Measurements from ENCODE around the gene ERICH6B. TPM values are rescaled to one million over a fixed set of nuclear protein-coding genes. Genes with fewer than 3 reads are reported as not detected.

The ERICH6B gene
- total RNA-seq, 3 donors from 2014 or later, result not detected

DNA sequence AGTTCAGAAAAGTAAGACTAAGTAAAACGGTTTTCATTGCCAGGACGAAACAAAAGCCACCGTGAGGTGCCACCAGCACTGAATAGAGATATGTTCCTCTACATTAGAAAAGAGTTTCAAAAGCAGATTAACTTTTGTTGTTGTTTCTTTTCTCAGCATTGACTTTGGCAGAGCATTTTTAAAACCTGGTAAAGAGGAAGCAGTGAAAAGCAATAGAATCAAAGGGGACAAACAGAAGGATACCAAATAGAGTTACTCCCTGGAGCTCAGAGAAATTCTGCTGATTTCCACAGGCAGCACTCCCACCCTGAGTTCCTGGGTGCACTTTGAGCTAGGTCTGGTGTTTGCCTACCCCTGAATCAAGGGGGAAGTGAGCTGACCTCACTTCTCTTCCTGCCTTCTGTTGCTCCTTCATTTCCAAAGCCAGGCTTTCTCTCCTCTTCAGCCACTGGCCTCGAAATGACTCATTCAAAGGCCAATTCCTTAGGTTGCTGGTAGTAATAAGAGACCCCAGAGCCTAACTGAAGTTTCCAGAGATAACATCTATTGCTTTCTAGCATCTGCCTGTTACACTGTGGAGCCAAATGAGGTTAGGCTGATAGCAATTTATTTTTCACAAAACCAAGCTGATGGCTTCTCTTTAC is 11.3 kb upstream of the ERICH6B start:
- Mint-ChIP-seq H3K4me1 (ENCODE audit: low read depth) (no peaks in the 10 kb centered on the region), H3K27me3 (ENCODE audit: low read depth) (peaks cover 26% of the 10 kb centered on the region), H3K4me3 (no peak overlapping the region), H3K9me3 (no peaks in the 10 kb centered on the region), H3K36me3 (ENCODE audit: insufficient read depth) (no peaks in the 10 kb centered on the region)
- no peak for ATAC-seq
- no peak for DNase-seq

GRCh38 chr13:45623516-45624090 is 8.1 kb upstream of the ERICH6B start:
- Mint-ChIP-seq H3K4me3 (no peak overlapping the region), H3K9me3 (peaks cover 4% of the 10 kb centered on the region), H3K4me1 (ENCODE audit: low read depth) (no peaks in the 10 kb centered on the region), H3K36me3 (ENCODE audit: insufficient read depth) (no peaks in the 10 kb centered on the region), H3K27me3 (ENCODE audit: low read depth) (peaks cover 50% of the 10 kb centered on the region)
- ATAC-seq (no peak), DNase-seq (no peak)

DNA sequence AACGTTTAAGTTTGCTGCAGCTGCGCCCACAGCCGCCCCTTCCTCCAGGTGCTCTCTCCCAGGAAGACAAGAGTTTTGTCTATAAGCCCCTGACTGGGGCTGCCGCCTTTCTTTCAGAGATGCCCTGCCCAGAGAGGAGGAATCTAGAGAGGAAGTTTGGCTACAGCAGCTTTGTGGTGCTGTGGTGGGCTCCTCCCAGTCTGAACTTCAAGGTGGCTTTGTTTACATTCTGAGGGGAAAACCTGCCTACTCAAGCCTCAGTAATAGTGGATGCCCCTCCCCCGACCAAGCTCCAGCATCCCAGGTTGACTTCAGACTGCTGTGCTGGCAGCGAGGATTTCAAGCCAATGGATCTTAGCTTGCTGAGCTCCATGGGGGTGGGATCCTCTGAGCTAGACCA is 6.4 kb upstream of the ERICH6B start:
- Mint-ChIP-seq H3K27me3 (ENCODE audit: low read depth) (peaks cover 66% of the 10 kb centered on the region), H3K4me1 (ENCODE audit: low read depth) (no peaks in the 10 kb centered on the region), H3K36me3 (ENCODE audit: insufficient read depth) (no peaks in the 10 kb centered on the region), H3K4me3 (no peak overlapping the region), H3K9me3 (peaks cover 4% of the 10 kb centered on the region)
- ATAC-seq (no peak), DNase-seq (no peak)

GRCh38 chr13:45607931-45608330 is 7.6 kb downstream of the ERICH6B start:
- Mint-ChIP-seq H3K27me3 (ENCODE audit: low read depth) (peaks cover 35% of the 10 kb centered on the region), H3K9me3 (no peaks in the 10 kb centered on the region), H3K4me1 (ENCODE audit: low read depth) (no peaks in the 10 kb centered on the region), H3K36me3 (ENCODE audit: insufficient read depth) (no peaks in the 10 kb centered on the region), H3K4me3 (no peak overlapping the region)
- DNase-seq, result no peak
- no peak for ATAC-seq

GRCh38 chr13:45604892-45605291 is 10.6 kb downstream of the ERICH6B start:
- ATAC-seq (no peak), DNase-seq (no peak)
- Mint-ChIP-seq H3K4me3 (no peak overlapping the region), H3K27me3 (ENCODE audit: low read depth) (peaks cover 21% of the 10 kb centered on the region), H3K4me1 (ENCODE audit: low read depth) (no peaks in the 10 kb centered on the region), H3K36me3 (ENCODE audit: insufficient read depth) (no peaks in the 10 kb centered on the region), H3K9me3 (no peaks in the 10 kb centered on the region)

GRCh38 chr13:45603338-45603737 is 12.2 kb downstream of the ERICH6B start:
- DNase-seq (no peak), ATAC-seq (no peak)
- H3K36me3 Mint-ChIP-seq (ENCODE audit: insufficient read depth), result no peaks in the 10 kb centered on the region
- no peaks in the 10 kb centered on the region for H3K4me1 Mint-ChIP-seq (ENCODE audit: low read depth)
- H3K4me3 Mint-ChIP-seq, result no peak overlapping the region
- H3K9me3 Mint-ChIP-seq, result no peaks in the 10 kb centered on the region
- peaks cover 21% of the 10 kb centered on the region for H3K27me3 Mint-ChIP-seq (ENCODE audit: low read depth)

GRCh38 chr13:45602183-45603170 is 13.1 kb downstream of the ERICH6B start:
- no peak overlapping the region for H3K4me3 Mint-ChIP-seq
- DNase-seq (no peak), ATAC-seq (no peak)
- no peaks in the 10 kb centered on the region for H3K36me3 Mint-ChIP-seq (ENCODE audit: insufficient read depth)
- peaks cover 18% of the 10 kb centered on the region for H3K27me3 Mint-ChIP-seq (ENCODE audit: low read depth)
- no peaks in the 10 kb centered on the region for H3K9me3 Mint-ChIP-seq
- H3K4me1 Mint-ChIP-seq (ENCODE audit: low read depth), result no peaks in the 10 kb centered on the region

- Mint-ChIP-seq H3K4me3 (no peak overlapping the region), H3K27me3 (ENCODE audit: low read depth) (peaks cover 12% of the 10 kb centered on the region), H3K4me1 (ENCODE audit: low read depth) (no peaks in the 10 kb centered on the region), H3K36me3 (ENCODE audit: insufficient read depth) (no peaks in the 10 kb centered on the region), H3K9me3 (no peaks in the 10 kb centered on the region)
- ATAC-seq (no peak), DNase-seq (no peak)
Measured at GRCh38 chr13:45601680-45602079, 13.9 kb downstream of the ERICH6B start.

DNA sequence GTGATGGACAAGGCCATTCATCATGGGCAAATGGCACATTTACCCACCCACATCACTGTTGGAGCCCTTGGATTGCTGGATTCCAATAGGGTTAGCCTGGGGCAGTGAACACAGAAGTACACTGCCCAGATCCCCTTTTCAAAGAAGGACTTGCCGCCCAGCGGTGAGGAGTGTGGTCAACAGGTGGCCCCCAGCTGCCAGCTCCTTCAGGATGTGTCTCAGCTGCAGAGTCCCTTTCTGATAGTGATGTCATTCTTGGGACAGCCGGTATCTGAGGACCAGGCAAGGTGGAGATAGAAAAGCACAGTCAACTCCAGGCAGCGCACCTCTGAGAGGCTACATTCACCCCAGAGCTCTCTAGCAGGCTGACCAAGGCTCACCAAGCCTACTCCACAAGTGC is 16.9 kb downstream of the ERICH6B start:
- Mint-ChIP-seq H3K4me1 (ENCODE audit: low read depth) (no peaks in the 10 kb centered on the region), H3K36me3 (ENCODE audit: insufficient read depth) (no peaks in the 10 kb centered on the region), H3K27me3 (ENCODE audit: low read depth) (peaks cover 11% of the 10 kb centered on the region), H3K9me3 (no peaks in the 10 kb centered on the region), H3K4me3 (no peak overlapping the region)
- ATAC-seq, result no peak
- DNase-seq, result no peak

DNA sequence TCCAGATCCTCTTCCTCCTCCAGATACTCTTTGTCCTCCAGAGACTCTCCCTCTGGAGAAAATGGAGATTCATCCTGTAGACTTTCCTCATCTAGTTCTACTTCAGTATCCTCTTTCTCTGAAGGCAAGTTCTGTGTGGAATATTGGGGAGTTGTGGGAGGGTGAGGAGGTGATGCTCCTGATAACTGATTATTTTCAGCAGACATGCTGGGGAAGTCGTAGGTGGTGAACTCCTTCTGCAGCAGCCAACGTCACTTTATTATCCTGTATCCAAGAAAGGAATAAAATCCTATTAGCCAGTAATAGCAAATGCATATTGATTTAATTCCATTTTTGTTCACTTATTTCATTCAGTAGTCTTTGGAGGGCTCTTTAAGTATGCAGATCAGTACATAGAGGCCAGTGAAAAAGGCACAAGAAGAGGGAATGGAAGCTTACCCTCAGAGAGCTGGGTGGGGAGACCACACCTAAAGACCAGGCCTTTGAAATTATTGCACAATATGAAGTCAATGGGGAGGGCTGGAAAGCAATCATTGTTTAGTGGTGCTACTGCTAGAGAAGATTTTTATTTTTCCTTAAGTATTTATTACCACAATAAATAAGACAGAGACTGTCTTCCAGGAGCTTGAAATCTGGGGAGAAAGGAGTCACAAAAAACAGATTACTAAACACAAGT is 18.6 kb downstream of the ERICH6B start:
- Mint-ChIP-seq H3K27me3 (ENCODE audit: low read depth) (peaks cover 10% of the 10 kb centered on the region), H3K36me3 (ENCODE audit: insufficient read depth) (no peaks in the 10 kb centered on the region), H3K9me3 (no peaks in the 10 kb centered on the region), H3K4me1 (ENCODE audit: low read depth) (no peaks in the 10 kb centered on the region), H3K4me3 (no peak overlapping the region)
- DNase-seq (no peak), ATAC-seq (no peak)

DNA sequence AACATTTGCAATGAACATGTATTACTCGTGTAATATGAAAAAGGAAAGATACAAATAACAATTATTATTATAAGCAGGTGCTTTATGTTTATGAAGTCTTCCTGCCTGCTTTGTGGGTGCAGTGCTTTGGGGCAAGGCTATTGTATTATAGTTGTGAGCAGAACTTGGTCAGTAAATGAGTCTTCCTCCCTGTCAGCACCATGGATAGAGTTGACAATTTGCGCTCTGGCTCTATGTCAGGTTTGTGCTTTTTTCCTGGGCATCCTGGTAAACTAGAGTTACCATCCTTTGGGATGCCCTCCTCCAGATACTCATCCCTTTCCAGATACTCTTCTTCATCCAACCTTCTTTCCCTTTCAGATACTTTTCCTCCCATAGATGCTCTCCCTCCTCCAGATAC is 19.6 kb downstream of the ERICH6B start:
- no peak for DNase-seq
- H3K36me3 Mint-ChIP-seq (ENCODE audit: insufficient read depth), result no peaks in the 10 kb centered on the region
- no peak overlapping the region for H3K4me3 Mint-ChIP-seq
- no peaks in the 10 kb centered on the region for H3K4me1 Mint-ChIP-seq (ENCODE audit: low read depth)
- ATAC-seq, result no peak
- H3K9me3 Mint-ChIP-seq, result no peaks in the 10 kb centered on the region
- peaks cover 10% of the 10 kb centered on the region for H3K27me3 Mint-ChIP-seq (ENCODE audit: low read depth)

GRCh38 chr13:45594764-45595163 is 20.8 kb downstream of the ERICH6B start:
- DNase-seq, result no peak
- Mint-ChIP-seq H3K9me3 (no peaks in the 10 kb centered on the region), H3K4me3 (no peak overlapping the region), H3K36me3 (ENCODE audit: insufficient read depth) (no peaks in the 10 kb centered on the region), H3K27me3 (ENCODE audit: low read depth) (peaks cover 10% of the 10 kb centered on the region), H3K4me1 (ENCODE audit: low read depth) (no peaks in the 10 kb centered on the region)
- no peak for ATAC-seq

DNA sequence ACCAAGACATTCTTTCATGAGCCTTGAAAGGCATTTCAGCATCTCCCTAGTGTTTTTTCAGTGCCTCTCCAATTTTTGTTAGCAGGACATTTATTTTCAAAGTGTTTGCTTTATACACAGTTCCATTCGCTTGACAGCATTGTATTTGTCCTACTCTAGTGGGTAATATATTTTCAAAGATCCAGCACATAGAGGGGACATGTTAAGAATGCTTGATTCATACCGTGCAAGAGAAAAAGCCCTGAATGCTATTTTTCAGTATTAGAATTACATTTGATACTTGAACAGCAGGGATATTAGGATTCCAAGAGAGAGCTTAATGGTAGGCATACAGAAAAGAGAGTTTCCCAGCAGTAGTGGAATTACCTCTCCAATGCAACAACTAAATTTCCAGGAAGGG is 21.3 kb downstream of the ERICH6B start:
- Mint-ChIP-seq H3K4me1 (ENCODE audit: low read depth) (no peaks in the 10 kb centered on the region), H3K4me3 (no peak overlapping the region), H3K36me3 (ENCODE audit: insufficient read depth) (no peaks in the 10 kb centered on the region), H3K9me3 (no peaks in the 10 kb centered on the region), H3K27me3 (ENCODE audit: low read depth) (peaks cover 10% of the 10 kb centered on the region)
- ATAC-seq, result no peak
- no peak for DNase-seq

DNA sequence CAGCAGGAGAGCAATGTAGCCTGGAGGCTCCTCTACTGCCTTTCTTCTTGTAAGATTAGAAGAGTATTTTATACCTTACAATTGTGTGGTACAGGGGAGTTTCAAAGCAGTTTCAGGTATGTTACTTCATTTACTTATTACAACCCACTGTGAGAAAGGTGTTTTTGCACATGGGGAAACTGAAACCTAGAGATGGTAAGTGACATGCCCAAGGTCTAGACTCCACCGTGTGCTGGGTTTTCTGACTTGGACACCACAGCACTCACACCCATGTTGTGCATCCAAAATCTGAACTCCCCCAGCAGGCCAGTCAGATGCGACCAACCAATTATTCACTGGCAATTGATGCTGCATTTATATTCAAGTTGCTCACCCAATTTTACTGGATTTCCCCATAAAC is 22.8 kb downstream of the ERICH6B start:
- Mint-ChIP-seq H3K36me3 (ENCODE audit: insufficient read depth) (no peaks in the 10 kb centered on the region), H3K4me1 (ENCODE audit: low read depth) (no peaks in the 10 kb centered on the region), H3K9me3 (no peaks in the 10 kb centered on the region), H3K4me3 (no peak overlapping the region), H3K27me3 (ENCODE audit: low read depth) (peaks cover 3% of the 10 kb centered on the region)
- DNase-seq, result no peak
- ATAC-seq, result no peak
